OCI-LY7 (cell line): ENCODE measurements around the gene RELCH.

Source experiments
- CTCF ChIP-seq: fragments of 200-600 bp; sonication (generic); conservative IDR thresholded peaks from 2 replicates; pipeline ENCODE4 v1.5.1; 2014; ENCODE audit warnings: mild to moderate bottlenecking, antibody characterized with exemption, low read length, moderate library complexity, mixed read lengths
- EZH2phosphoT487 ChIP-seq: fragments of 200-600 bp; sonication (generic); IDR thresholded peaks from 2 replicates; pipeline ENCODE4 v1.6.1; 2018; ENCODE audit warnings: low read depth, borderline replicate concordance, mild to moderate bottlenecking, mixed run types, antibody characterized with exemption, low read length, moderate library complexity, mixed read lengths

- no peak for TF ChIP-seq EZH2phosphoT487
- TF ChIP-seq CTCF: no peak
Observed at GRCh38 chr18:62343316-62343715, 156.3 kb downstream of the RELCH start.
